GM12891 (cell line): ENCODE results near the gene OVCH1.

Experiments used
- DNase-seq: peaks from one replicate; pipeline ENCODE4 v3.0.0; 2011; ENCODE audit warnings: low spot score; ENCODE audit not compliant: insufficient read length
- FAIRE-seq: peaks from 2 replicates; lab custom pipeline; 2011; peaks lifted over from hg19 to GRCh38; lab: Jason Lieb, UNC
- PAX5 ChIP-seq: IDR thresholded peaks from 2 replicates; pipeline ENCODE4 v1.6.1; 2011; ENCODE audit warnings: low read length, moderate library complexity, mild to moderate bottlenecking; ENCODE audit not compliant: insufficient read depth, severe bottlenecking
- POLR2A ChIP-seq: IDR thresholded peaks from 2 replicates; pipeline ENCODE4 v1.6.1; 2011; ENCODE audit warnings: low read depth, low read length, control low read depth
- POLR2AphosphoS5 ChIP-seq: IDR thresholded peaks from 2 replicates; pipeline ENCODE4 v1.6.1; 2011; ENCODE audit warnings: low read depth, low read length, control low read depth
- POU2F2 ChIP-seq: IDR thresholded peaks from 2 replicates; pipeline ENCODE4 v1.6.1; 2011; ENCODE audit warnings: low read depth, mild to moderate bottlenecking, control low read depth, low read length, moderate library complexity
- SPI1 ChIP-seq: IDR thresholded peaks from 2 replicates; pipeline ENCODE4 v1.6.1; 2011; ENCODE audit warnings: low read depth, low read length, control low read depth
- TAF1 ChIP-seq: IDR thresholded peaks from 2 replicates; pipeline ENCODE4 v1.6.1; 2011; ENCODE audit warnings: low read depth, low read length, control low read depth

Gene OVCH1

DNA sequence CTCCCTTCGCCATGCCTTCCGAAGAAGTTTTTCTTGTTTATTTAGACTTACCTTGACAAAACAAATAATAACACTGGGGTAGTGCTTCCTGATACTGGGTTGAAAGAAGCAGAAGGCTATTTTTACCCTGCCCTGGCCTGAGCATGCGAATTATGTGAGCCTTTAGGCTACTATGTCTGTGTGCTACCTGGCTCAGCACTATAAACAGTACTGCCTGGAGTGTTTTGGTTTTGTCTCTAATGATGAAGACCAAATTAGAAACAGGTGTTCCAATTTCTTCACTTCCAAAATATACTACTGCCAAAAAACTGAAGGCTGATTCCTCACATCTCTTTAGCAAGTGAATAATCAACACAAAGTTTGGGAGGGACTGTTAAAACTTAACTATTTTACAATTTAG lies 7.6 kb upstream of the OVCH1 start:
- TF ChIP-seq POLR2A (no peak), POLR2AphosphoS5 (no peak), PAX5 (no peak), TAF1 (no peak), SPI1 (no peak), POU2F2 (no peak)
- no peak for DNase-seq
- no peak for FAIRE-seq

DNA sequence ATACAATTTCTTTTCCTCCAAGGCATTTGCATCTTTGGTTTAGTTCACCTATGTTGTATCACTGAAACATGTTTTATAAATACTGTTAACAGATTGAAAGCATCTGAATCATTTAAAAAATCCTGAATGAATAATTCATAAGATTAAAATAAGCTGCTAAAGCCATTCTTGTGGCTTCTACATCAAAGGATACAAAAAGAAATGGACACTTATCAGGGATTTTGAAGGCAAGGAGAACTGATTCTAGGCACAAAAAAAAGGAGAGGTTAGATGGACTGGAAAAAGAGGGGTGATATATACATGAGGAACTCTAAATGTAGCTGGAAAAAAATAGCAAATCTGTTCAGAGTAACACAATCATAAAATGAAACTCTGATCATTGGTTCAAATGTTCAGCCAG lies 5.8 kb upstream of the OVCH1 start:
- no peak for DNase-seq

DNA sequence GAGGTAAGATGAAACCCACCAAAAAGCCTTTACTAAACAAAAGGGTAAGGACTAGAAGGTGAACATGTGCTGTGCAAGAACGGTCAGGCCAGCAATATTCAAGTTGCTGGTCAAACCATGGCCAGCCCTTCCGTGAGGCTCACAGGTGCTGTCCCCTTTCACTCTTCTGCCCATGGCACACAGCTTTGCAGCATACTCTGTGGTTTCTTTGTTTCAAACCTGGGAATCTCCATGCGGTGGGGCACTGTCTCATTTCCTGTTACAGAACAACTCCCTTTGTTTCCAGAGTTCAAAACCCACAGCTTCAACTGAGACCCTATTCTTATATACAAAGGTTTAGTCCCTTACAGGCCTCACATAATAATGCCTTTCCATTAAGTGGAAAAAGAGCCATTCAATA lies 1.7 kb upstream of the OVCH1 start:
- TF ChIP-seq PAX5 (no peak), TAF1 (no peak), POLR2A (no peak), SPI1 (no peak), POLR2AphosphoS5 (no peak), POU2F2 (no peak)
- FAIRE-seq (no peak), DNase-seq (no peak)

More for the DNA sequence above, 5.8 kb upstream of the OVCH1 start:
- FAIRE-seq, result no peak
- TF ChIP-seq POLR2A, result no peak
- no peak for TF ChIP-seq TAF1
- TF ChIP-seq SPI1, result no peak
- no peak for TF ChIP-seq PAX5
- no peak for TF ChIP-seq POLR2AphosphoS5
- TF ChIP-seq POU2F2, result no peak

DNA sequence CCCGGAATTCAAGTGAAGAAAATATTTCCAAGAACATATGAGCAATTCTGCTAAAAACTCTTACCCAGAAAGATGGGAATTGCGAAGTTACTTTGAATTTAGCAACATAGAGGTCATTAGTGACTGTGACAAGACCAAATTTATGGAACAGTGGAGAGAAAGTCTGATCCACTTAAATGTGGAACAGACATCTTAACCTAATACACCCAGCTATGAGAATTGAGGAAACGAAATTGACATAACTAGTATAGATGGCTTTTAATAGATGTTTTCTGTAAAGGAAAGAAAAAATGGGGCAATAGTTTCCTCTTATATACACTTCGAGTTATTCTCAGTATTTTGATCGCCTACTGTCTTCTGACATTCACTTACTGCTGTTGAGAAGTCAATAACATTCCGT lies 4.6 kb downstream of the OVCH1 start:
- FAIRE-seq, result no peak
- no peak for DNase-seq
- TF ChIP-seq SPI1 (no peak), POLR2AphosphoS5 (no peak), TAF1 (no peak), POLR2A (no peak), PAX5 (no peak), POU2F2 (no peak)

DNA sequence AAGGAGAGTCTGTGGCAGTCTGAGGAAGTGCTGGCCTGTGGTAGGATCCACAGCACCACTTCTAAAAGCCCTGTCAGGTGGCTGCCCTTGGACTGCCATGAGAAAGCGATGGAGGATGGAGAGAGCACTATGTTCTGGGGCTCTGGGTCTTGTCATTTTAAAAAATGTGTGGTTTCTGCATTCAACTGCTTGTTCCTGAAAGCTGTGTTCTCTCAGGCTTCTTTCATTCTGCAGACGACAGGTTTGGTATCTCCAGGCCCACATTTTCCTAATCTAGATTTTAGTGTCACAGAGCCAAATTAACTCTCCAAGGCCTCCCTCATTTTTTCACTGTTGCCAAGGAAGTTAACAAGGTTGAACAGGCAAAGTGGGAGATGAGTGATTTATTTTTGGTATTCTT lies 10.5 kb downstream of the OVCH1 start:
- TF ChIP-seq POLR2A, result no peak
- TF ChIP-seq POLR2AphosphoS5, result no peak
- TF ChIP-seq POU2F2, result no peak
- TF ChIP-seq SPI1, result no peak
- no peak for TF ChIP-seq TAF1
- no peak for TF ChIP-seq PAX5
- DNase-seq, result no peak
- FAIRE-seq, result no peak

DNA sequence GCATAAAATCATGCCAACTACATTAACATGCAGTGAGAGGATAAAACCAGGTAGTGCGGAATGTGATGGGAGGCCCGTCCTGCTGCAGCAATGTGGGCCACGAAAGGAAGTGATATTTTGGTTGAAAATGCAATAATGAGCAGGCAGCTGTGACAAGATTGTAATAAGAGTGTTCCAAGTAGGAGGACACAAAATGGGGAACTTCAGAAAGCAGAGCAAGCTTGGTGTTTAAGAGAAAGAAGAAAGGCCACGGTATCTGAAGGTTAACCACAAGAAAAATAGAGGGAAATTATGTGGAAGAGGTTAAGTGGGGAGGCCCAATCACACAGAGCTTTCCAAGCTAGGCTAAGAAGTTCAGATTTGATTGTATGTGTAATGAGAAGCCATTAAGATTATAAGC lies 34.3 kb downstream of the OVCH1 start:
- TF ChIP-seq PAX5 (no peak), POLR2AphosphoS5 (no peak), POLR2A (no peak), TAF1 (no peak), POU2F2 (no peak)
- DNase-seq, result no peak
- FAIRE-seq, result no peak

DNA sequence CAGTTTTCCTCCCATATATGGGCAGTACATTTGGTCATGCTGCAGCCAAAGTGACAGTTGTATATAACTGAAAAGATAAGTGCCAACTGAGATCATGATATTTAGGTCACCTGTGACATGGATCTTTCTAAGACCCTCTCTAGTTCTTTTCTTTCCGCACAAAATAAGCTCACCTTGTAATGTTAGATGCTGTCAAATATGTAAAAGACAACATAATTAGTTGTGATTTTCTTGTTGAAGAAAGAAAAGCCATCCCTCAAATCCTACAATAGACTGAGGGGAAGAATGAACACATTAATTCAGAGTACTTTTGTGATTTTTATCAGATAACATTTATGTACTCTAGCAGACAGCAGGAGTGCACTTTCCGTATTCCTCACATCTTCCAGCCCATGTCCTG lies 37.4 kb downstream of the OVCH1 start:
- TF ChIP-seq TAF1 (no peak), PAX5 (no peak), POLR2AphosphoS5 (no peak), POU2F2 (no peak), POLR2A (no peak), SPI1 (no peak)
- no peak for DNase-seq
- FAIRE-seq, result no peak

DNA sequence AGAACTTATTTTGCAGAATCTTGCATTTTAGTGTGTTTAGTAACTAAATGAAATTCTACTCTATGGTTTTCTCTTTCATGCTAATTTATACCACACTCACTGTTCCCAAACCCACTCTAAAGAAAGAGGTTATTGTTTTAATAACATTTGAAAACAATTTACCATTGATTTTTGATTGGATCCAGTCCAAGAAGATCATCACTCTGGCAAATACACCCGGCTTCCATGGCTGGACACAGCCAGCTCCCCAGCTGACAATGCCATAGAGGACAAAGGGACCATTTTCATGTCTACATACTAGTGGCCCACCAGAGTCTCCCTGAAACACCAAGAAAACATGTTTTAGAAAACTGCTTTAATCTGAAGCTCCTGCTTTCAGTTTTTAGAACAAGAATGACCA lies 42.4 kb downstream of the OVCH1 start:
- FAIRE-seq (no peak), DNase-seq (no peak)
- no peak for TF ChIP-seq POLR2A
- TF ChIP-seq POU2F2, result no peak
- TF ChIP-seq PAX5, result no peak
- no peak for TF ChIP-seq POLR2AphosphoS5
- no peak for TF ChIP-seq TAF1
- TF ChIP-seq SPI1, result no peak

DNA sequence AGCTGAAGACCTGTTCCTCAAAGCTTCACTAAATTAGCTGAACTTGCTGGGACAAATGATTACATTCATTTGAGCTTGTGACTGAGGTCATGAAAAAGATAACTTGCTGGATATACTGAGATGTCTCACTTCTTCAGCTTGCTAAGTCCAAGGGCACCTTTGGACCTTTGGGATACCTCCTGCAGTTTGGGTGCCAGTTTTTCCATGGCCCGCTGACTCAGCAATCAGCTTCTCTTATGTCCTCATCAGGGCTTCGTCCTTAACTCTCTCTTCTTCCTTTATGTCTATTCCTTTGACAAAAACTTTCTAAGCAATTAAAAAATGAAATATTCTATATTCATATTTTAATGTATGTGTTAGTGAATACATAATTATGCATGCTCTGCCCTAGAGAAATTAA lies 45.6 kb downstream of the OVCH1 start:
- FAIRE-seq (no peak), DNase-seq (no peak)
- TF ChIP-seq TAF1 (no peak), SPI1 (no peak), POU2F2 (no peak)

DNA sequence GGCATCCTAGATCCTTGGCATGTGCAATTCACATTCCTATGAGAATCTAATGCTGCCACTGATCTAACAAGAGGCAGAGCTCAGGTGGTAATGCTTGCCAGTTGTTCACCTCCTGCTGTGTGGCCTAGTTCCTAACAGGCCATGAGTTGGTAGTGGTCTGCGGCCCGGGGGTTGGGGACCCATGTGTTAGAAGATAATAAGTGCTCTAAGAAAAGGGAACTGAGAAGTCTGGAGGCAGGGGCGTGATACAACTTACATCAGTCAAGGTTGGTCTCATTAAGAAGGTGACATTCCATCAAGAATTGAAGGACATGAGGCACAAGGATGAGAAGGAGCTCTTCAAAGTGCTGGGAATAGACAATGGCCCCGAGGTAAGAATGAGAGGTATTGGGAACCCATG lies 49.3 kb downstream of the OVCH1 start:
- TF ChIP-seq SPI1, result peak; percentile 86
- no peak for TF ChIP-seq PAX5
- TF ChIP-seq POU2F2, result no peak
- TF ChIP-seq TAF1, result no peak
- no peak for DNase-seq
- no peak for FAIRE-seq
